Activated T-helper 1 cell treated with anti-CD3 and anti-CD28 coated beads, Interleukin-12 subunit alpha, Interleukin-12 subunit beta, Interleukin-2, Interleukin-4 antibody, amounts not matched to agents 30 ng/mL and 10 ng/mL and 1 ng/mL, durations not matched to agents 14 hours and 24 hours and 36 hours (primary cell): ENCODE data around the gene DCAF8. TPM values are rescaled to one million over a fixed set of nuclear protein-coding genes. Genes with fewer than 3 reads are reported as not detected.

Experiments
- DNase-seq: peaks from one replicate; pipeline ENCODE4 v3.0.0; 2021; ENCODE audit warnings: low spot score
- H3K27ac Mint-ChIP-seq: one replicate; pipeline ENCODE4 v1.8.0; 2021; ENCODE audit warnings: mild to moderate bottlenecking, mixed read lengths
- H3K27me3 Mint-ChIP-seq: one replicate; pipeline ENCODE4 v1.8.0; 2022; ENCODE audit warnings: mild to moderate bottlenecking, moderate library complexity, mixed read lengths; ENCODE audit not compliant: insufficient read depth
- H3K36me3 Mint-ChIP-seq: one replicate; pipeline ENCODE4 v1.8.0; 2021; ENCODE audit warnings: low read depth, mixed read lengths
- H3K4me1 Mint-ChIP-seq: one replicate; pipeline ENCODE4 v1.8.0; 2021; ENCODE audit warnings: low read depth, mixed read lengths
- H3K4me3 Mint-ChIP-seq: one replicate; pipeline ENCODE4 v1.8.0; 2021; ENCODE audit warnings: mild to moderate bottlenecking, moderate library complexity, mixed read lengths
- H3K9me3 Mint-ChIP-seq: one replicate; pipeline ENCODE4 v1.8.0; 2021; ENCODE audit warnings: mixed read lengths
- intact Hi-C: fragments of 100-400 bp; cut with micrococcal nuclease; formaldehyde crosslinking; loops from one replicate; pipeline ENCODE4 v1.15.1; 2024
- total RNA-seq: library from RNA; stranded (reverse); gene quantifications from 2 replicates; pipeline ENCODE4 v1.2.3, GENCODE V29; 2022

DCAF8 gene
- total RNA-seq, 1 donor from 2014 or later: 117 TPM

GRCh38 chr1:160216301-160216700, 46.0 kb downstream of the DCAF8 start:
- Mint-ChIP-seq H3K27me3 (no peaks in the 10 kb centered on the region), H3K4me3 (no peak overlapping the region), H3K27ac (no peak overlapping the region), H3K36me3 (peaks cover 66% of the 10 kb centered on the region), H3K4me1 (no peaks in the 10 kb centered on the region), H3K9me3 (no peaks in the 10 kb centered on the region)
- no peak for DNase-seq
- intact Hi-C loops: no loop called here

DNA sequence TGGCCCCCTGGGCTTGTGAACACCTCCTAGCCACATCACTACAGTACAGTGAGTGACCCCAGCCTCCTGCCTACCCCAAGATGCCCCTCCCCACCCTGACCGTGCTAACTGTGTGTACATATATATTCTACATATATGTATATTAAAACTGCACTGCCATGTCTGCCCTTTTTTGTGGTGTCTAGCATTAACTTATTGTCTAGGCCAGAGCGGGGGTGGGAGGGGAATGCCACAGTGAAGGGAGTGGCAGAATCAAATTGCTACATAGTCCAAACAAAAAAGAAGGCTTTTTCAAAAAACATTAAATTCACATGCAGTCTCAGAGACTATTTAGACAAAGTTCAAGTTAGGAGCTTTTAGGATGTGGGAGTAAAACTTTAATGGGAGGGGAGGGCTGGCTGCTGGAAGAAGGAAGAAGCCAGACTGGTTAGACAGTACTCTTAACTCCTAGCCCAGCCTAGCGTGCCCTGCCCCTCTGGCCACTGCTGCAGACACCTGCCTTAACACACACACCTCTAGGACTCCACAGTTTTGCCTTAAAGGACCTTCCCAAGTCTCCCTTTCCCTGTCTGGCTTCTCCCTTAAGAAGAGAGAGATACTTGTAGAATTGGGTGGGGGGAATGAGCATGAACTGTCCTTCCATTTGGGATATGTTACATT, 47.7 kb downstream of the DCAF8 start:
- H3K27ac Mint-ChIP-seq: peak overlapping the region; percentile 5
- H3K4me1 Mint-ChIP-seq: peaks cover 10% of the 10 kb centered on the region
- no peak for DNase-seq
- intact Hi-C loops: no loop called here
- H3K27me3 Mint-ChIP-seq: no peaks in the 10 kb centered on the region
- no peaks in the 10 kb centered on the region for H3K9me3 Mint-ChIP-seq
- no peak overlapping the region for H3K4me3 Mint-ChIP-seq
- peaks cover 59% of the 10 kb centered on the region for H3K36me3 Mint-ChIP-seq

- peaks cover 35% of the 10 kb centered on the region for H3K4me1 Mint-ChIP-seq
- no peaks in the 10 kb centered on the region for H3K27me3 Mint-ChIP-seq
- intact Hi-C loops: no loop called here
- H3K4me3 Mint-ChIP-seq: no peak overlapping the region
- no peaks in the 10 kb centered on the region for H3K9me3 Mint-ChIP-seq
- peak overlapping the region; percentile 26 for H3K27ac Mint-ChIP-seq
- peaks cover 57% of the 10 kb centered on the region for H3K36me3 Mint-ChIP-seq
- no peak for DNase-seq
Measured at GRCh38 chr1:160211046-160211790, 51.1 kb downstream of the DCAF8 start.

- intact Hi-C loops: no loop called here
- Mint-ChIP-seq H3K36me3 (peaks cover 51% of the 10 kb centered on the region), H3K27ac (no peak overlapping the region), H3K27me3 (no peaks in the 10 kb centered on the region), H3K4me3 (no peak overlapping the region), H3K9me3 (no peaks in the 10 kb centered on the region), H3K4me1 (peaks cover 38% of the 10 kb centered on the region)
- no peak for DNase-seq
Measured at GRCh38 chr1:160210561-160210960, 51.8 kb downstream of the DCAF8 start.

DNA sequence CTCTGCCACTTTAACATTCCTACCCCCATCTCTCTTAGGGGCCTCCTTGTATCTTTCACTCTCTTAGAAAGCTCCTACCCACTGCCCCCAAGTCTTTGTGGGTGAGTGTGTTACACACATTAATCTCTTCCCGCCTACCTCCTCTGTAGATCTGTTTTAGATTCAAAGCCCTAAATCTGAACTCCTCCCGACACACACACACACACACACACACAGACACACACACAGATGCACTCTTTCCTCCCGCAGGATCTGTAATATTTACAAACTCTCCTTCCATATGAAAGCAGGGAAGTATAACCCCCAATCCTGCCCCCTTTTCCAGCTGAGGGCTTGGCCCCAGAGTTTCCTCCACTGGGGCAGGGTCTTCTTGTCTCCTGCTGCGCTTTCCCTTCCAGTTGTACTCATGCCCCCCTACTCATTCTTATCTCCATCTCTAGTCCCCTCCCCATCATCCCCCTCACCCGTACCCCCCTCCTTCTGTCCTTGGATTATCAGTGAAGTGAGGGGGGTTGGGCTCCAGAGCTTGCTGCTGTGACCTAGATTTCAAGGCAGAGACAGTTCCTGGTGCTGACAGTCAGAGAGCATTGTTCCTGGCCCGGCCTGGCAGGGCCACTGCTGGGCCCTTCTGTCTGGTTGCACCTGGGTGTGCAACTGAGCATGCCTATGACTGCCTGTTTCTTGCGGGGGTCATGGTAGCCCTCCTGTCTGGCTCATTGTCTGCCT, 52.9 kb downstream of the DCAF8 start:
- peaks cover 41% of the 10 kb centered on the region for H3K4me1 Mint-ChIP-seq
- no peak overlapping the region for H3K4me3 Mint-ChIP-seq
- H3K27ac Mint-ChIP-seq: peak overlapping the region; percentile 14
- intact Hi-C loops: no loop called here
- no peak for DNase-seq
- no peaks in the 10 kb centered on the region for H3K9me3 Mint-ChIP-seq
- no peaks in the 10 kb centered on the region for H3K27me3 Mint-ChIP-seq
- H3K36me3 Mint-ChIP-seq: peaks cover 42% of the 10 kb centered on the region

GRCh38 chr1:160208557-160209320, 53.6 kb downstream of the DCAF8 start:
- Mint-ChIP-seq H3K4me3 (no peak overlapping the region), H3K9me3 (no peaks in the 10 kb centered on the region), H3K27ac (peak overlapping the region; percentile 3), H3K36me3 (peaks cover 37% of the 10 kb centered on the region), H3K4me1 (peaks cover 49% of the 10 kb centered on the region), H3K27me3 (no peaks in the 10 kb centered on the region)
- DNase-seq: no peak
- intact Hi-C loops: no loop called here

DNA sequence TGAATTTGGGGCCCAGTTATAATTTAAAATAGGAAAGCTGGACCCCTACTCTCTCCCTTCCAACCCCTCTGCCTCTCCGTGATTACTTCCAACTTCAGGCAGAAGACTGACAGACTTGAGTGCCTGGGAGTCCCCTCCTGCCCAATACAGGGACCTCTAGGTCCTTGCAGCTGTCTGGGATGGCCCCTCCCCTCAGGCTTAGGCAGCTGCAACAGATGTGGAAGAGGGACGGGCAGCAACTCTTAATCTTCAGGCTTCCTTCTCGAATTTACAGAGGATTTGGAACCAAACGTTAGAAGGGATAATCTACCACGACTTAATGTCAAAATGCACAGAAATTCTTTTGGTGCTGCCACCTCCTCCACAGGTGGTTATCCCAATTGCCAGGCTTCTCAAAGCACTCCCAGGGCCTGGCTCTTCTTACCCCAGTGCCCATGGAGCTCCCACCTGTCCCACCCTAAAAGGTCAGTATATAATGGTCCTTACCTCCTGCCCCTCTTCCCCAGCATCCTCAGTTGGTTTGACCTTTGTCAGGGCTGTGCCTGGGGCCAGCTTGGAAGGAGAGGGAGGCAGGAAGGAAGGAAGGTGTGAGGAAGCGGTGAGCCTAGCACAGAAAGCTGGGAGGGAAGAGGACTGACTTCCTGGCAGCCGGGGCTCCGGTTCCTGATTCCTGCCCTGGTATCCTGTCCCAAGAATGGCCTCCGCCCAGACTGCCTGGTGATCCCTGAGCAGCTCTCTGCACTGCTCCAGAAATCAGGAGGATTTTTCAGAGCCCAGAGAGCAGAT, 54.4 kb downstream of the DCAF8 start:
- intact Hi-C loops: no loop called here
- H3K4me1 Mint-ChIP-seq: peaks cover 49% of the 10 kb centered on the region
- peaks cover 32% of the 10 kb centered on the region for H3K36me3 Mint-ChIP-seq
- DNase-seq: no peak
- H3K27ac Mint-ChIP-seq: peak overlapping the region; percentile 53
- no peak overlapping the region for H3K4me3 Mint-ChIP-seq
- H3K9me3 Mint-ChIP-seq: no peaks in the 10 kb centered on the region
- H3K27me3 Mint-ChIP-seq: no peaks in the 10 kb centered on the region

DNA sequence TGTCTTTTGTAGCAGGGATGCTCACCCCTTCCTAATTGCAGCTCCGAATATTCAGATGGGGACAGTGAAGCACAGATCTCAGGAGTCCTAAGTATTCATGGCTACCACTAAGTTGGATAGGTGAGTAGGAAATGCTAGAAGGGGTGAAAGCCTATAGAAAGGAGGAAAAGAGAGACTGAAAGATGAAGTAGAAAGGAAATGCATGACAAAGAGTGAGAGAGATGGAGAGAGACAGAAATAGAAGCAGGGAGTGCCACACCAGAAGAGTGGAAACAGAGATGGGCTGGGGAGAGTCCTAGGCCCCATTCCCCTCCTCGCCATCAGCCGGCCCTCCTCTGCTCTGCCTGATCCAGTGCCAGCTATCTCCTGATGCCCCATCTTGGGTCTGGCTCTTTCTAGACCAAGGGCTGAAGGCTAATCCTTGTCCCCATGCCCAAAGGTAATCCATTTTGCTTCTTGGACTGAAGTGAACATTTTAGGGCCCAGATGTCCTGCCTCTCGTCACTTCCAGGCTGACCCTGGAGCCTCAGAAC, 55.2 kb downstream of the DCAF8 start:
- Mint-ChIP-seq H3K27me3 (no peaks in the 10 kb centered on the region), H3K36me3 (peaks cover 25% of the 10 kb centered on the region), H3K27ac (peak overlapping the region; percentile 1), H3K9me3 (no peaks in the 10 kb centered on the region), H3K4me3 (peak overlapping the region; percentile 85), H3K4me1 (peaks cover 49% of the 10 kb centered on the region)
- DNase-seq: no peak
- intact Hi-C loops: no loop called here

- peaks cover 20% of the 10 kb centered on the region for H3K36me3 Mint-ChIP-seq
- peaks cover 49% of the 10 kb centered on the region for H3K4me1 Mint-ChIP-seq
- no peaks in the 10 kb centered on the region for H3K9me3 Mint-ChIP-seq
- no peaks in the 10 kb centered on the region for H3K27me3 Mint-ChIP-seq
- intact Hi-C loops: loop anchor here (1.0 kb wide), 4 partner anchors 13 to 105 kb away; partner anchors contain the start of gene PEX19
- no peak for DNase-seq
- H3K27ac Mint-ChIP-seq: peak overlapping the region; percentile 87
- H3K4me3 Mint-ChIP-seq: peak overlapping the region; percentile 85
Measured at GRCh38 chr1:160206421-160207117, 55.8 kb downstream of the DCAF8 start.

- Mint-ChIP-seq H3K9me3 (no peaks in the 10 kb centered on the region), H3K27me3 (no peaks in the 10 kb centered on the region), H3K27ac (peak overlapping the region; percentile 87), H3K36me3 (peaks cover 17% of the 10 kb centered on the region), H3K4me3 (peak overlapping the region; percentile 85), H3K4me1 (peaks cover 49% of the 10 kb centered on the region)
- intact Hi-C loops: loop anchor here (1.0 kb wide), 4 partner anchors 13 to 105 kb away; partner anchors contain the start of gene PEX19
- DNase-seq: no peak
Measured at GRCh38 chr1:160206036-160206389, 56.3 kb downstream of the DCAF8 start.

DNA sequence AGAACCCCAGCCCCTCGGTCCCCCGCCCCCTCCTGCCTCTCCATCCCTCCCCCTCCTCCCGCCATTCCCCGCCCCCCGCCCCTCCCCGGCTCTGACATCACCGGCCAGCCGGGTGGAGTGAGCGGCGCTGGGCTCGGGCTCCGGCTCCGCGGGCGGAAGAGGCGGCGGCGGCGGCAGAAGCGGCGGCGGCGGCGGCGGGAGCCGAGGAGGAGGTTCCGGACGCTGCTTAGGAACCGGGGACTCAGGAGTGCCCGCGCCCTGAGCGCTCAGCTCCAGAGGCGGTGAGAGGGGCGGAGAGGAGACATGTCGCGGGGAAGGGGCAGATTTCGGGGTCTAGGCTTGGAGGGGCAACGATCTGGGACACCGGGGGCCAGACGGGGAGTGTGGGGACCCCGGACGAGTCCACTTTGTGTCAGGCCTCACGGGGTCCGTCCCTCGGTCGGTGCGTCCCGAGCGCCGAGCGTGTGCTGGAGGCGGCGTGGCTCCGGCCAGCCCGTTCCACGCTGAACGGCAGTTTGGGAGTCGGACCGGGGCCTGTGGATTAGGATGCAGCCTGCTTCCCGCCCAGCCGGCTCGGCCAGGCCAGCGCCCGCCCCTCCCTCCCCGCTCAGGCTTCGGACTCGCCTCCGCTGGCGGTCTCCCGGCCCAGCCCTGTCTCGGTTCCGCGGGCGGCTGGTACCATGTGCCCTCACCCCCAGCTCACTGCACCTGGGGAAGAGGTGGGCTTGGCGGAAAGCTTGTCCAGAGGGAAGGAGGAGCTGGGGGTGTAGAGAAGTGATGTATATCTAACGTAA, 56.9 kb downstream of the DCAF8 start, which contains the start of gene PEA15:
PEA15 (plus strand) TSS at position 143 of the 794 bp plus-strand sequence. CDS start 6,161 bp downstream, outside the sequence.
- Mint-ChIP-seq H3K4me3 (peak within 1 kb of the TSS; percentile 85), H3K27ac (peak within 1 kb of the TSS; percentile 87), H3K4me1 (peaks cover 48% of the 10 kb centered on the region), H3K36me3 (peaks cover 15% of the 10 kb centered on the region), H3K27me3 (no peaks in the 10 kb centered on the region), H3K9me3 (no peaks in the 10 kb centered on the region)
- intact Hi-C loops: loop anchor here (1.0 kb wide), 5 partner anchors 12 to 107 kb away; partner anchors contain the start of genes IGSF8 and PEX19
- peak; percentile 69 for DNase-seq
